Bronchial epithelial cell (primary cell): Measurements from ENCODE around the gene RBL2. TPM values are rescaled to one million over a fixed set of nuclear protein-coding genes. Genes with fewer than 3 reads are reported as not detected.
"Not testable (repeated sequence)": the region's sequence is repeated elsewhere in the genome, so short reads cannot be mapped to it uniquely, and the experiment has no call there.

Experiments used
- DNase-seq: peaks from one replicate; pipeline ENCODE4 v3.0.0-alpha.2; 2010; ENCODE audit warnings: low read depth
- FAIRE-seq: peaks from 2 replicates; lab custom pipeline; 2011; peaks lifted over from hg19 to GRCh38; lab: Jason Lieb, UNC
- H3K27me3 ChIP-seq: 2 replicates; pipeline ENCODE4 v1.5.1; 2011; ENCODE audit warnings: low read length; ENCODE audit not compliant: control insufficient read depth, insufficient read depth
- H3K36me3 ChIP-seq: 2 replicates; pipeline ENCODE4 v1.5.1; 2011; ENCODE audit warnings: low read length; ENCODE audit not compliant: control insufficient read depth, insufficient read depth
- H3K4me3 ChIP-seq: 2 replicates; pipeline ENCODE4 v1.5.1; 2011; ENCODE audit warnings: mild to moderate bottlenecking, low read depth, low read length, control low read depth
- CTCF ChIP-seq: IDR thresholded peaks from 2 replicates; pipeline ENCODE4 v1.5.1; 2011; ENCODE audit warnings: mild to moderate bottlenecking, moderate library complexity, low read length, control low read depth, inconsistent platforms; ENCODE audit not compliant: insufficient read depth, severe bottlenecking
- total RNA-seq: library from RNA; depleted of rRNA; stranded (reverse); fragments of >200 nt; gene quantifications from 2 replicates; pipeline ENCODE4 v1.2.1, GENCODE V29; 2014

Gene RBL2
- total RNA-seq, 1 donor from 2014 or later, result 23.7 TPM

GRCh38 chr16:53511084-53511402 lies 76.8 kb downstream of the RBL2 start:
- FAIRE-seq (no peak), DNase-seq (no peak)
- no peaks in the 10 kb centered on the region for H3K36me3 ChIP-seq
- TF ChIP-seq CTCF, result no peak
- H3K4me3 ChIP-seq, result no peak overlapping the region
- no peaks in the 10 kb centered on the region for H3K27me3 ChIP-seq

GRCh38 chr16:53511403-53512280 lies 77.4 kb downstream of the RBL2 start:
- no peak for TF ChIP-seq CTCF
- no peaks in the 10 kb centered on the region for H3K27me3 ChIP-seq
- FAIRE-seq, result no peak
- no peak for DNase-seq
- no peaks in the 10 kb centered on the region for H3K36me3 ChIP-seq
- no peak overlapping the region for H3K4me3 ChIP-seq

GRCh38 chr16:53512795-53513194 lies 78.5 kb downstream of the RBL2 start:
- FAIRE-seq, H3K27me3 ChIP-seq, H3K4me3 ChIP-seq, DNase-seq, H3K36me3 ChIP-seq: not testable (repeated sequence)

- FAIRE-seq, result no peak
- TF ChIP-seq CTCF, result no peak
- Histone ChIP-seq H3K4me3 (no peak overlapping the region), H3K36me3 (no peaks in the 10 kb centered on the region), H3K27me3 (no peaks in the 10 kb centered on the region)
- no peak for DNase-seq
Measured at GRCh38 chr16:53515259-53515658, 81.0 kb downstream of the RBL2 start.

GRCh38 chr16:53515811-53516210 lies 81.5 kb downstream of the RBL2 start:
- no peaks in the 10 kb centered on the region for H3K36me3 ChIP-seq
- DNase-seq (no peak), FAIRE-seq (no peak)
- TF ChIP-seq CTCF, result no peak
- no peaks in the 10 kb centered on the region for H3K27me3 ChIP-seq
- no peak overlapping the region for H3K4me3 ChIP-seq

- Histone ChIP-seq H3K27me3 (no peaks in the 10 kb centered on the region), H3K36me3 (no peaks in the 10 kb centered on the region), H3K4me3 (no peak overlapping the region)
- FAIRE-seq, result no peak
- TF ChIP-seq CTCF, result no peak
- no peak for DNase-seq
Measured at GRCh38 chr16:53517851-53518250, 83.6 kb downstream of the RBL2 start.
